Measurements from ENCODE around the gene XRN2.
"Not testable (repeated sequence)": the region's sequence is repeated elsewhere in the genome, so short reads cannot be mapped to it uniquely, and the experiment has no call there.

The XRN2 gene

DNA sequence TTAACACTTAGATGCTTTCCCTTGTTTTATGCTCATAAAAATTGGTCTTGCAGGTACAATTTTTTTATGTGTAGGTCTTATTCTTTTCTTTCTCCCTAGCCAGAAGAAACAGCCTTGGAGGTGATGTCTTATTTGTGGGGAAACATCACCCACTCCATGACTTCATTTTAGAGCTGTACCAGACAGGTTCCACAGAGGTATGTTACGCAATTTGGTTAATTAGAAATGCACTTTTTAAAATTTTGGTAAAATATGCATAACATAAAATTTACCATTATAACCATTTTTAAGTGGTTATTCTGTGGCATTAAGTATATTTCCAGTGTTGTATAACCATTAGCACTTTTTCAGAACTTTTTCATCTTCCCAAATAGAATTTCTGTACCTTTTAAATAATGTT, 52.9 kb downstream of the XRN2 start:
- DNase-seq = no peak

DNA sequence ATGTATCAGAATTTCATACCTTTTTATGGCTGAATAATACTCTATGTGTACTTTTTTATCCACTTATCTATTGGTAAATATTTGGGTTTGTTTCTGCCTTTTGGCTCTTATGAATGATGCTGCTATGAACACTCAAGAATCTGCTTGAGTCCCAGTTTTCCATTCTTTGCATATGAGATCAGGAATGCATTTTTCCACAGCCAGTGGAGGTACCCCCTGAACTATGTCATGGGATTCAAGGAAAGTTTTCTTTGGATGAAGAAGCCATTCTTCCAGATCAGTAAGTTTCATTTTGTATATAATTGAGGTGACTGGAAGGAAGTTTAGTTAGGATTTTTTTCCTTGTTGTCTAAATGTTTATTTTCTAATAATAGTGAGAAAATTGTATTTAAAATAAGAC, 53.3 kb downstream of the XRN2 start:
- DNase-seq = no peak

DNA sequence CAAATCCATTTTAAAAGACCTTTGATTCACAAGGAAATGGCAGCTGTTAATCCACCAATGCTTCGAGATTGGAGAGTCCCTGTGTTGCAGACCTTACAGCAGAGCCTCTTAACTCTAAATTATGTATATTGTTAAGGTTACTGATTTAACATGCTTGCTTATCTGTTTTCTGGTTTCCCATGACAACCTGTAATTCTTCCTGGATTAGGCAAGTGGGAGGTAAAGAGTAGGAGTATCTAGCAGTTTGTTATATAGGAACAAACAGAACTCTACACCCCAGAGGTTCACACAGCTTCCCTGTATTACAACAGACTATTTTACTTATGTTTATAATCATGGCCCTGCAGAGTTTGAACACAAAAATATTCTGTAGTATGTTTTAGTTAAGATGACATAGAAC, 54.7 kb downstream of the XRN2 start:
- no peak for DNase-seq

DNA sequence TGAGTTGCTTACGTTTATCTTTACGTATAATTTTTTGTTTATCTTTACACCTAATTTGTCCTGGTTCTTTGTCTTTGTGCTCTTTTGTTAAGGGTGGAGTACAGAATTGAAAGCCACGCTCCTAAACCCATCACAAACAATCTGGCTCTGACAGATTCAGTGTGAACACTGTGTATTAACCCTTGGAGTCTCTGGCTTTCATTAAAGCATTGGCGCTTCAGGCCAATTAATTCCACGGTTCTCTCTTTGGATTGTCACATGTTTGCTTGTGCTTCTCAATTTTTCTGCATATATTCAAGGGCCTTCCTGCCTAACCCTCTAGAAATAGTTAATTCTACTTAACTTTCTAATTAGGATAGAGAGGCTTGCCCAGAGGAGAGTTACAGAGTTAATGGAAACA, 55.6 kb downstream of the XRN2 start:
- DNase-seq = no peak

DNA sequence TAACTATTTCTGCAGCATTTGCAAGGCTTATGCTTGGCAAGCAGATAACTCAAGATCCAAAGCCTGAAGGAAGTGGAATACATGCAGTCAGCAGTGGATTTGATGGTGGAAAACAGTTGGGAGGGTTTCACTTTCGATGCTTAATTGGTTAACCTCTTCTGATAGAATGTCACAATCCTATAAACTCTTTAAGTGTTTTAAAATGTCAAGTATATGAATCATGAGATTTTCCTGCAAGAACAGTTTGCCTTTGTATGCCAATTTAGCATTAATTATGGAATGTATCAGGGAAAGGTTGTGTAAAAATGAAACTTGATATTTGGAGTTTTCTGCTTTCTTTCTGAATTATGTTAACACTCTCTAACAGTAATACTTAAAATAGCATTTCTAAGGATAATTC, 57.6 kb downstream of the XRN2 start:
- no peak for DNase-seq

DNA sequence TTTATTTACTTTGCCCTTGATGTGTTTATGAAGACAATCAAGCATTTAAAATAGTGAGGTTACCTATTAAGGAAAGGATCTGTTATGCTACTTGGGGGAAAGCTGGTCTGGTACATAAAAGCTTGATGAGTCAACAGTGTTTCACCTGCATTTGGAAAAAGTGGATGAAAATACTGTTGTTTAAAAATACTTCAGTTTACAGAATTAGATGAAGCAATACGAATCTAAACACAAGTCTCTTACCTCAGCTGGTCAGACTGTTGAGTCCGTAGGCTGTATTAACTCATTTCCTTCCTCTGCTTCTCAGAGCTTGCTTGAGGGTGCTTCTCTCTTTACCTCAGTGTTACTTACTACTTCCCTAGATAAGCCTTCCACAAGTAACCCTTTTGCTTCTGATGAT, 58.1 kb downstream of the XRN2 start:
- no peak for DNase-seq

DNA sequence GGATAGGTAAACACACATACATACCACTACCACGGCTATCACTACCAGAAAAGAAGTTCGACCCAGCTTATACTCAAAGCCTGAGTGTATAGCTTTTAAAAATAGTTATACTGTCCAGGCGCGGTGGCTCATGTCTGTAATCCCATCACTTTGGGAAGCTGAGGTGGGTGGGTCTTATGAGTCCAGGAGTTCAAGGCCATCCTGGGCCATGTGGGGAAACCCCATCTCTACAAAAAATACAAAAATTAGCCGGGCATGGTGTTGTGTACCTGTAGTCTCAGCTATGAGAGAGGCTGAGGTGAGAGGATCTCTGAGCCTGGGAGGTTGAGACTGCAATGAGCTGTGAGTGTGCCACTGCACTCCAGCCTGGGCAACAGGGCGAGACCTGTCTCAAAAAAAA, 61.3 kb downstream of the XRN2 start:
- DNase-seq = no peak

DNA sequence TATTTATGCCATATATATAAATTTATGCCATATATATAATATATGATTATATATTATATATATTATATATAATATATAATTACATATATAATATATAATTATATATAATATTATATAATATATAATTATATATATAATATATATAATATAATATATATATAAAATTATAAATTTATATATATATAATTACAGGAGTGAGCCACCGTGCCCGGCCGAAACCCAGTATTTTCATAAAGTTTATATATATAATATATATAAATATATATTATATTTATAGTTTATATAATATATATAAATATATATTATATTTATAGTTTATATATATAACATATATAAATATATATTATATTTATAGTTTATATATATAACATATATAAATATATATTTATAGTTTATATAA, 62.6 kb downstream of the XRN2 start:
- no peak for DNase-seq

DNA sequence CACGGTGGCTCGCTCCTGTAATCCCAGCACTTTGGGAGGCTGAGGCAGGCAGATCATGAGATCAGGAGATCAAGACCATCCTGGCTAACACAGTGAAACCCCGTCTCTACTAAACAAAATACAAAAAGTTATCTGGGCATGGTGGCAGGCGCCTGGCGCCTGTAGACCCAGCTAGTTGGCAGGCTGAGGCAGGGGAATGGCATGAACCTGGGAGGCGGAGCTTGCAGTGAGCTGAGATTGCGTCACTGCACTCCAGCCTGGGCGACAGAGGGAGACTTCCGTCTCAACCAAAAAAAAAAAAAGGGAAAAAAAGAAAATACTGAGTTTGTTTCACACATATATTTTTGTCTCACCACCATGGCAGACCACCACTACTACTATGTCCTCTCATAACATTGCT, 63.1 kb downstream of the XRN2 start:
- not testable (repeated sequence) for DNase-seq

DNA sequence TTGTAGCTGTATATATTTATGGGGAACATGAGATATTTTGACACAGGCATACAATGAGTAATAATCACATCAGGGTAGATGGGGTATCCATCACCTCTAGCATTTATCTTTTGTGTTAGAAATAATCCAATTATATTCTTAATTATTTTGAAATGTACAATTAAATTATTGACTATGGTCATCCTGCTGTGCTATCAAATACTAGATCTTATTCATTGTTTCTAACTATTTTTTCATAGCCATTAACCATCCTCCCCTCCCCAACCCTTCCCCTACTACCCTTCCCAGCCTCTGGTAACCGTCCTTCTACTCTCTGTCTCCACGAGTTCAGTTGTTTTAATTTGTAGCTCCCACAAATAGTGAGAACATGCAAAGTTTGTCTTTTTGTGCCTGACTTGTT, 65.7 kb downstream of the XRN2 start:
- DNase-seq = no peak

DNA sequence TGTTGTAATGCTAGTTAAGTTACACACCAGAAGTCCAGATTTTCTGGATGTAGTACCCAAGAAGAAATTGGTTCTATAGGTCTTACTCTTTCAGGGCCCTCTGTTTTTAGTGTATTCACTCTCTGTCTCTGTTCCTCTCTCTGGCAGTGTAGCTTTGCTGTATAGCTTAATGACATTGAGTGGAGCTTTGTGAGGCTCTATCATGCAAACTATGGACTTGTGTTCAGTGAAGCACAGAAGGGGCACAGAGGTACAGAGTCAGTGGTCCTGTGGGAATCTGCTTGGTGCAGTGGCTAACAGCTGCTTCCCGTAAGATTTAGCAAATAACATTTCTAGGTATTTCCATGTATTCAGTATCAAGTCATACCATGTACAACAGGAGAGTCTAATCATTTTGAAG, 68.1 kb downstream of the XRN2 start:
- no peak for DNase-seq

DNA sequence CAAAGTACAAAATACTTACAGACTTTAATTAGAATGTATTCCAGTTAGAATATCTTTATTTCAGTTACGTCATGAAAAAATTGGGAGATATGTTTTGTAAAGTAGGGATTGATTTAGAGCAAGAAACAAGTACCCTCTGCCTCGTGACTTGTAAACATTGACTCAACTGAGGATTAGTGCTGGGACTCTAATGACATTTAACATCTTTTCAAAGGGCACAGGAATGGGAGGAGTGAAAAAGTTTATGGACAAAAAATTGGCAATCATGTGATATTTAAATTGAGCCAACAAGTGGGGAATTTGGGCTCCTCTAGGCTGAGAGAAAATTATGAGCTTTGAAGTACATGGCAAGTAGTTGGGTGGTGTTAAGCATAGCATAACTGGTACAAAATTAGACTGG, 68.9 kb downstream of the XRN2 start:
- no peak for DNase-seq

DNA sequence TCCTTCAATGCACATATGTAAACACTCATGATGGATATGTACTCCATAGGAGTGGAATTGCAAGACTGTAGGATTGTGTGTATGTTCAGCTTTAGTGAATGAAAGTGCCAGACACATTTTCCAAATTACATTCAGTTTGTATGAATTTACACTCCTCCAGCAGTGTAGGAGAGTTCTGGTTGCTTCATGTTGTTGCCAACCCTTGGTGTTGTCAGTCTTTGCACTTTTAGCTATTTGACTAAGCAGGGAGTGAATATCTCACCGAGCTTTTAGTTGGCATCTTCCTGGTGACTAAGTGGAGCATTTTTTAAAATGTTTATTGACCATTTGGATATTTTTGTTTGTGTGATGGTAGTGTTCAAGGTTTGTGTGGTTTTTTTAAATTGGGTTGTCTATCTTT, 70.3 kb downstream of the XRN2 start:
- no peak for DNase-seq

DNA sequence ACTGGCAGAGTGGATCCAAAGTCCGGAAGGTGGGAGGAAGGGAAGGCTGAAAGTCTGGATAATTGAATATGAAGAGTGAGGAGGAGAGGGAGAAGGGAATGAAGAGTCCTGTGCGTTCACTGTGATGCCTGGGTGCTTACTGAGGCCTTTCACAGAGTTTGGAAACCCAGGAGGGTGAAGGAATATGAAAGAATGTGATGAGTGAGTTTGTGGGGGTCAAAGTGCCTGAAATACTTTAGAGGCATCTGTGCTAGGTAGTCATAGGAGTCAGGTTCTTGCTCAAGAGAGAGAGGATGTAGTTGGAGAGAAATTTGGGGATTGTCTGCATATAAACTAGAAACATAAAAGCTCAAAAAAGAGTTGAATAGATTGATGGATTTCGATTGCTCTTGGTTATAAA, 73.5 kb downstream of the XRN2 start:
- no peak for DNase-seq

DNA sequence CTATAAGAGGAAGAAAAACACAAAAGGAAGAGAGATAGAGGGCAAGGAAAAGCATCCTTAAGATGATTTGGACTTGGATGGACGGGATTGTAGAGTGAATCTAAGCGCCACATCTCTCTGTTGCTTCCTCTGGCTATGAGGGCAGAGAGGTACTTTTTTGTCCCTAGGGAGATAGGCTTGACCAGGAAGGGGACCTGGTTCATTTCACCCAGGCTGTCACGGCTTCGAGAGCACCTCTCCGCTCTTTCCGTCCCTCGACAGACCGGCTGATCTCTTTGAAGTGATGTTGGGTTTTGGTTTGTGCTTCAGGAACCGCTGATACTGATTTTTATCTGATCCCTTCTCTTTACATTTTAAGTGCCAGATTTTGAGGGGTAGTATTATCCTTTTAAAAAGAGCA, 74.6 kb downstream of the XRN2 start:
- no peak for DNase-seq

DNA sequence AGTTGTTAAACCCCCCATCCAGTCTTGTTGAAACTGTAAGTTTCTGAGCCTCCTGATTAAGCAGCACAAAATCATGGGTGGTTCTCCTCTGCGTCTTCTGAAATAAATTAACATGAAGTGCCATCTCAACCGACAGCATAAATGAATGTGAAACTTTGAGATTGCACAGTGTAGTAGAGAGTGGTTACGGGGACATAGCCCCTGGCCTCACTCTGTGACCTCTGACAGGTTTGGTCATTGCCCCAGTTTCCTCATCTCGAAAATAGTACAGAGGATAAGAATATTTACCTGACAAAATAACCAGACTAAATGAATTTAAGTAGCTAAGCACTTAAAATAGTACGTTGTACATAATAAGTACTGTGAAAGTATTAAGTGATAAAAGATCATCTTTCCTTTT, 75.1 kb downstream of the XRN2 start:
- DNase-seq = no peak

DNA sequence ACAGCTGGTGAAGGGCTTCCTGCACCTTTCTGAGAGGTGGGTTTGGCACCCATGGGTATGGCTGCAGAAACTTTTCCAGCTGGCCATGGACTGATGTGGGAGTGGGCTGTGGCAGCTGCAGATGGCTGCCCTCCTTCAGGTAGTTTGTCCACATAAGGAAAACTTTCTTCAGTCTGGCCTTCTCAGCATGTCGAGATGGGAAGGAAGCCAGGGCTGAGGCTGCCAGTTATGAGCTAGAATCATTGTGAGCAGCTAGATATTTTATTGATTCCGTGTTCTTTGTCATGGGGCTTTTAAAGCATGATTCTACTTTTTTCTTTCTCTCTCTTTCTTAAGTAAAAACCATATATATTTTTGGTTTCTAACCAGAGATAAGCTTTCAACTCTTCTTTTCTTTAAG, 77.6 kb downstream of the XRN2 start:
- DNase-seq = no peak

DNA sequence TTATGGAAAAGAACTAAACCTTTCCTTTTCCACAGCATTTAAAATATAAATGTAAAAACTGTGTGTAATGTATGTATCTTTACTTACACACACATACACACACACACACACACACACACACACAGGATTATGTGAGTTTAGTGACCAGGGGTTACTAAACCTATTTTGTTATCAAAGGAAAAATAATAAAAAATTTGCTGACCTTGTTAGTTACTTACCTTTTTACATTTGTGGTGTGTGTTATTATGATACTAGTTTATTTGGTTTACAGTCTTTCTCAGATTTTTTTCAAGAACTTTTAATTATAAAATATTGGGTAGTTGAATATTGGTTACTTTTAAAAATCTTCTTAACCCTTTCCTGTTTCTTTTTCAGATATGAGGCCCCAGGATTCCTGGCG, 78.5 kb downstream of the XRN2 start:
- no peak for DNase-seq

DNA sequence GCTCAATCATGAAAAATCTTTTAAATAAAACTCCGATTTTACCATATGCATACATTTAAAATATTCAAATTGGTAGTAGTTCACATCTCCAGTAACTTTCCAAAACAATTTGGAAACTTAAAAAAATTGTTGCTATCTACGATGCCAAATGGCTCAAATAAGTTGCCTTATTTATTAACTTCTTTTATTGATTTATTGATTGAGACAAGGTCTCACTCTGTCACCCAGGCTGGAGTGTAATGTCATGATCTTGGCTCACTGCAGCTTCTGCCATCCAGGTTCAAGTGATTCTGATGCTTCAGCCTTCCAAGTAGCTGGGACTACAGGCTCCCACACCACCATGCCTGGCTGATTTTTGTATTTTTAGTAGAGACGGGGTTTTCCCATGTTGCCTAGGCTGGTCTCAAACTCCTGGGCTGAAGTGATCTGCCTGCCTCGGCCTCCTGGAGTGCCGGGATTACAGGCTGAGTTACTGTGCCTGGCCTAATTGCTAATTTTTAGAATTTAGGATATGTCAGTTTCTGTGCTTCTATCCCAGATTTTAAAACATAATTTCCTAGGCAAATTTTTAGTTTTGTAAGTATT, 81.3 kb downstream of the XRN2 start:
- DNase-seq = no peak

DNA sequence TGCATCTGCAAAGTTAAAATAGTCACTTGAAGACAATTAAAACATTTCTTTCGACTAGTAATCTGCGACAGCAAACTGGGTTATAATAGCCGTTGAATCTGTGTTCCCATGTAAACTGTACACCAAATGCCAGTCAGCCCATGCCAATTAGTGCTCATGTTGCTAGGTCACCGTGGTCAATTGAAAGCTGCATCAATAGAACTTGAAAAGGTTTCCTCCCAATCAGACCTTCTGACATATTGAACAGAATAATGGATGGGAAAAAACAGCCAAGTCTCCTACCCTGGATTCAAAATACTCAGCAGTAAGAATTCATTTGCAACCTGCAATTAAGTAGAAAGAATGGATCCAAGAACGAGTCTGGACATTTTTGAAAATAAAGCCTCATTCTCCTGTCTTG, 83.0 kb downstream of the XRN2 start:
- no peak for DNase-seq

DNA sequence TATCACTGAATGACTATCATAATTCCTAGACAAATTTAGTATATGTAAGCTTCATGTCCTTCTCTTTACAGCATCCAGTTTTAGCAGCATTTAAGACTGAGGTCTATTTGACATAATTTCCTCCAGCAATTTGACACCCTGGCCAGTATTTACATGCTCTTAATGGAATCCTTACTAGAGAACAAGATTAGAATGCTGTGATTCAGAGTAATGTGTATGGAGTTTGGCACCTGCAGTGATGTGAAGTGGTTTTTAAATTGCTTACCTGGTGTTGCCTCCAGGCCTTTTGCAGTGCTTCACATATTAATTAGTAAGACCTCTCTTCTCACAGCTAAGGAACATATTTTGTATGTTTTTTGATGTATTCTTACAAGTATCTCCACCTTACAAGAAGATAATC, 84.4 kb downstream of the XRN2 start:
- no peak for DNase-seq

DNA sequence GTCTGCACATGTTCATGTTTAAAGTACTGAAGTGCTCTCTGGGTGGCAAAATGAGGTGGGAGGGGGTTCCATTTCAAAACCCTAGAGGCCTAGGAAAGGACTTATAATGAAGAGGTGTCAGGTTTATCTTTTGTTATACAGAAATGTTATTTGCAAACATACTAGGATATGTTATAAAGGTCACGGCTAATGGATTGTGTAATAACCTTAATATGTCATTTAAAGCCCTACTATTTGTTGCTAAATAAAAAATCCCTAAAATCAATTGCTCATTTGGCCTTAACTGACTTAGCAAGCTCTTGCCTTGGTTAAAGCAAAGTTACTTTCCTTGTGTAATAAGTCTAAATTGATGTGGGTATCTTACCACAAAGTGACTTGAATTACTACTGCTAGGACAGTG, 85.4 kb downstream of the XRN2 start:
- DNase-seq = no peak

DNA sequence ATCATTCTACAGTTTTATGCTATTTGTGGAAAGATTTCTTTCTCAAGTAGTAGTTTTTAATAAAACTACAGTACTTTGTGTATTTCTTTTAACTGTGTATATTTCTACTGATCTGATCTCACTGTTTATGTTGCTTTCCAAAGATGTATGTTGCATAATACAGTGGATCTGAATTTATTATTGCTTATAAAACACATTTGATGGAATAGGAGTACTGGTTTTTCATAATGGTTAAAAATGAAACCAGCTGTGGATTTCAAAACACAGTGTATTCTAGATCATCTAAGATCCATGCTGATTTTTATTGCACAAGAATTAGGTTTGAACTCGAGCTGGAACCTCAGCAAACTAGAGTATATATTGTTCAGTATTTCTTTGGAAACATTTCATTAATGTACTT, 86.2 kb downstream of the XRN2 start:
- DNase-seq = no peak

DNA sequence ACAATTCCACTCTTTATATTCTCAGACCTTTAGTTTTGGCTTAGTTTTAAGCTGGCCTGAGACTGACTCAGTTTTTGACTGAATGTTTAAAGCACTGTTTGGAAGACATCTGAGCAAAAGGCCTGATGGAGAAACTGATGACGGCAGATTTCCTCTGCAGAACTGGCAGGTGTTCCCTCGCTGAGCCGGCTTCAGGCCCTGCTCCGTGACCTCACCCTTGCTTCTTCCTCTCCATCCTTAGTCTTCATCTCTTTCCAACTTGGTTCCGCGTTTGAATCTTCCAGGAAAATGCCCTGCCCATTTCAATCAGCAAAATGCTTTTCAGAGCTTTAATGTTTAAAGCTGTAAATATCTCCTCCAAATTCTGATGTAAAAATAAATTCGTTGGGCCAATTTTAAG, 87.6 kb downstream of the XRN2 start:
- no peak for DNase-seq

DNA sequence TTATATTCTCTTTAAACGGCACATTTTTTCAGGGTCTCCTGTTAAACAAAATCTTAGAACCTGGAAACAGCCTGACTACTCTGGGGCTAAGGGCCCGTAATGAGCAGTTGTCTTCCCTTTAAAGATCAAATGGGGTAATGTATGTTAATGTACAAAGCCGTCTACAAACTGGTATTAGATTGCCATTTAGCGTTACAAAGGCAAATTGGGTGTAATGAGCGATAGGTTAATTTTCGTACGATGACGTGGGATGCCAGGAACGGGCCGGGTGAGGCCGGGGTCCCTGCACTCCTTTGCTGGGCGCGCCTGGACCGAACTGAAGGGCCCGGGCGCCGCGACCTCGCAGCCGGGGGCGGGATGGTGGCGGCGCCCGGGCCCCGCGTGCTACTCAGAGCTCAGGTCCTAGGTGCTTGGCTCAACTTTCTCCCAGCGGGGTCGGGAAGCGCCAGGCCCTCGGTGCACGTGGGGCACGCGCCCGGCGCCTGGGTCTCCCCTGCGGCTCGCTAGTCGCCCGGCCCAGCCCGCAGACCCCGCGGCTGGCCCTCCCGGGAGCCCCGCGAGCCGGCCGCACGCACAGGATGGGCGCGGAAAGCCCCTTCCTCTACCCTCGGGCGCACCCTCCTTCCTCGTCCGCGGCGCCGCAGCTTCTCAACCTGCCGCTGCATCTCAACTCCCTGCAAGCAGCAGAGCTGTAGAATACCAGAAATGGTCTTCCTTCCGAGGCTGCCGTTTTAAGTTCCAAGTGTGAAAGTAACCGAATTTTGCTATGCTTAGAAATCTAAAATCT, 88.2 kb downstream of the XRN2 start:
- DNase-seq = no peak
